Lung (tissue), 12 donors: ENCODE data around the gene BMPER. TPM values are rescaled to one million over a fixed set of nuclear protein-coding genes. Genes with fewer than 3 reads are reported as not detected.
A peak's percentile ranks its signal among the peaks of the same experiment; 100 is the strongest.

Experiments
- ATAC-seq: fragments of 200-7000 bp; cut with Tn5 transposase; one replicate; pipeline ENCODE4 v1.9.1; 2020; ENCODE audit warnings: moderate number of reproducible peaks; ENCODE audit not compliant: insufficient read depth, low FRiP score
- DNase-seq, 3 donors: peaks; one replicate each; pipeline ENCODE4 v3.0.0-alpha.2; 2013 to 2017
- H3K27ac ChIP-seq, 2 donors: one replicate each; pipeline ENCODE4 v1.5.1; 2013; ENCODE audit warnings: mild to moderate bottlenecking in 2 of 2, moderate library complexity in 2 of 2, control low read depth in 1 of 2, inconsistent platforms in 1 of 2, low read depth in 1 of 2, low read length in 1 of 2
- H3K27me3 ChIP-seq, 3 donors: one replicate each; pipeline ENCODE4 v1.5.1; 2013; ENCODE audit warnings: low read length in 2 of 3; ENCODE audit not compliant: control insufficient read depth in 3 of 3, insufficient read depth in 3 of 3
- H3K36me3 ChIP-seq, 4 donors: one replicate each; pipeline ENCODE4 v1.5.1; 2013; ENCODE audit warnings: low read length in 4 of 4, mild to moderate bottlenecking in 1 of 4, moderate library complexity in 1 of 4; ENCODE audit not compliant: control insufficient read depth in 4 of 4, insufficient read depth in 4 of 4
- H3K4me1 ChIP-seq, 5 donors: one replicate each; pipeline ENCODE4 v1.5.1; 2013; ENCODE audit warnings: low read length in 5 of 5, mild to moderate bottlenecking in 2 of 5, moderate library complexity in 1 of 5; ENCODE audit not compliant: control insufficient read depth in 5 of 5, insufficient read depth in 5 of 5
- H3K4me3 ChIP-seq: one replicate; pipeline ENCODE4 v1.5.1; 2013; ENCODE audit warnings: mild to moderate bottlenecking, control low read depth, moderate library complexity
- H3K9ac ChIP-seq, 2 donors: one replicate each; pipeline ENCODE4 v1.5.1; 2013; ENCODE audit warnings: low read length in 2 of 2, control low read depth in 1 of 2; ENCODE audit not compliant: insufficient read depth in 1 of 2
- H3K9me3 ChIP-seq, 4 donors: one replicate each; pipeline ENCODE4 v1.5.1; 2013; ENCODE audit warnings: low read length in 3 of 4, mild to moderate bottlenecking in 1 of 4, moderate library complexity in 1 of 4; ENCODE audit not compliant: control insufficient read depth in 4 of 4, insufficient read depth in 3 of 4
- CTCF ChIP-seq: IDR thresholded peaks from 2 replicates; pipeline ENCODE4 v1.5.1; 2012; ENCODE audit warnings: mild to moderate bottlenecking; ENCODE audit errors: control extremely low read depth, extremely low read depth
- WGBS, 2 donors: extraction: QIAGEN DNeasy Blood & Tissue Kit; methylation state at CpG; one replicate each; pipeline ENCODE4 v1.1.7; 2013; 5-methylcytosine and 5-hydroxymethylcytosine counted together
- polyA plus RNA-seq, 2 donors: library from polyadenylated mRNA; stranded (reverse); fragments of 200-250 nt; gene quantifications; one replicate each; pipeline ENCODE4 v1.2.1, GENCODE V29; 2013
- total RNA-seq, 2 donors: library from RNA; depleted of rRNA in 1 of 2; stranded (reverse); fragments of >200 nt in 1 of 2; gene quantifications; one replicate each; pipeline ENCODE4 v1.2.1, GENCODE V29; 2014 to 2021
- donor health status: control.
- donor health status: control.
- donor health status: Bipolar disorder and iron deficiency.
- donor health status: healthy.
- donor health status: DM: yes; HTN: yes; CAD: no.

Gene BMPER
- total and polyA plus RNA-seq, 4 donors = 3.7 to 51.0 (median 9.0) TPM

- WGBS, 2 donors = 81 to 89% methylated on average over 3 of the region's 3 CpGs
- DNase-seq = peak in 1 of 3 donors; percentile 13
- ATAC-seq = no peak
- TF ChIP-seq CTCF = no peak
- Histone ChIP-seq H3K27ac (no peak overlapping the region), H3K9ac (no peak overlapping the region), H3K36me3 (peaks cover 0 to 35% (median 10%) of the 10 kb centered on the region in 4 donors), H3K4me3 (no peak overlapping the region), H3K4me1 (peaks cover 0 to 23% (median 2%) of the 10 kb centered on the region in 5 donors), H3K27me3 (no peaks in the 10 kb centered on the region), H3K9me3 (no peaks in the 10 kb centered on the region)
These were observed 75.9 kb downstream of the BMPER start for GRCh38 chr7:33981226-33981625.

GRCh38 chr7:33981671-33982424 lies 76.5 kb downstream of the BMPER start:
- WGBS, 2 donors = 73 to 74% methylated on average over 5 of the region's 5 CpGs
- Histone ChIP-seq H3K9ac (no peak overlapping the region), H3K4me3 (no peak overlapping the region)

GRCh38 chr7:33982425-33982786 lies 77.1 kb downstream of the BMPER start:
- Histone ChIP-seq H3K27ac (no peak overlapping the region), H3K9me3 (no peaks in the 10 kb centered on the region), H3K9ac (no peak overlapping the region), H3K27me3 (no peaks in the 10 kb centered on the region), H3K36me3 (peaks cover 0 to 36% (median 8%) of the 10 kb centered on the region in 4 donors), H3K4me1 (peaks cover 0 to 23% (median 2%) of the 10 kb centered on the region in 5 donors), H3K4me3 (no peak overlapping the region)
- 56 to 60% methylated on average over 2 of the region's 2 CpGs for WGBS, 2 donors
- TF ChIP-seq CTCF = no peak
- DNase-seq = peak in 2 of 3 donors; percentile 28 to 32
- ATAC-seq = no peak

More at GRCh38 chr7:33981671-33982424, 76.5 kb downstream of the BMPER start:
- Histone ChIP-seq H3K27me3 (no peaks in the 10 kb centered on the region), H3K27ac (peak overlapping the region in 1 of 2 donors; percentile 23), H3K36me3 (peaks cover 0 to 36% (median 8%) of the 10 kb centered on the region in 4 donors), H3K9me3 (no peaks in the 10 kb centered on the region), H3K4me1 (peaks cover 0 to 23% (median 2%) of the 10 kb centered on the region in 5 donors)
- no peak for TF ChIP-seq CTCF
- DNase-seq (no peak), ATAC-seq (no peak)

GRCh38 chr7:33986451-33986850 lies 81.1 kb downstream of the BMPER start:
- no peak for ATAC-seq
- TF ChIP-seq CTCF = no peak

More at GRCh38 chr7:33986451-33986850, 81.1 kb downstream of the BMPER start:
- Histone ChIP-seq H3K27ac (peak overlapping the region in 1 of 2 donors; percentile 51), H3K4me1 (peaks cover 0 to 3% (median 0%) of the 10 kb centered on the region in 5 donors), H3K9ac (no peak overlapping the region), H3K9me3 (no peaks in the 10 kb centered on the region), H3K36me3 (peaks cover 0 to 22% (median 4%) of the 10 kb centered on the region in 4 donors), H3K27me3 (no peaks in the 10 kb centered on the region), H3K4me3 (no peak overlapping the region)
- DNase-seq = no peak
- 80% methylated on average over 2 of the region's 2 CpGs for WGBS, 2 donors
